ENCODE results near the gene UBE2F. TPM values are rescaled to one million over a fixed set of nuclear protein-coding genes. Genes with fewer than 3 reads are reported as not detected.

The UBE2F gene
- polyA plus RNA-seq, 1 of the 3 experiments (the other 2 are of a cell fraction) = 56.9 TPM

- peaks cover 17 to 37% of the 10 kb centered on the region in 2 experiments for H3K36me3 ChIP-seq (replicated peaks in 1 of 2; ENCODE audit: control insufficient read depth in 1 of 2, insufficient read depth in 2 of 2, low read length in 1 of 2)
- H3K4me2 ChIP-seq = no peak overlapping the region
- H3K9me3 ChIP-seq = no peaks in the 10 kb centered on the region
- H3F3A ChIP-seq (replicated peaks; ENCODE audit: insufficient read depth) = no peaks in the 10 kb centered on the region
- ChIA-PET CTCF (no interaction called here), POLR2A (interaction anchor here (0.6 kb wide), 1 partner anchor 207 kb away, joined by 3 read pairs; no protein-coding TSS in a partner anchor)
- no peak overlapping the region for H3K27ac ChIP-seq (ENCODE audit: low read depth in 2 of 2, low read length in 1 of 2)
- no peaks in the 10 kb centered on the region for H4K20me1 ChIP-seq (ENCODE audit: insufficient read depth)
- H3K9ac ChIP-seq = no peak overlapping the region
- H3K4me3 ChIP-seq (ENCODE audit: low read depth in 2 of 2, low read length in 1 of 2) = no peak overlapping the region
- H3K4me1 ChIP-seq (ENCODE audit: control insufficient read depth in 1 of 2, insufficient read depth in 2 of 2, low read depth in 1 of 2, low read length in 1 of 2) = peaks cover 0 to 5% of the 10 kb centered on the region in 2 experiments; a peak in 1 of 4 replicates
- 93% methylated on average over 3 of the region's 3 CpGs for WGBS (ENCODE audit: low lambda C conversion rate)
- no peaks in the 10 kb centered on the region for H3K79me2 ChIP-seq (ENCODE audit: insufficient read depth)
- TF ChIP-seq FOXM1 (IDR thresholded peaks at IDR 0.05; ENCODE audit: low read depth) (no peak), EZH2phosphoT487 (IDR thresholded peaks at IDR 0.05; ENCODE audit: borderline replicate concordance, low read depth) (no peak), RAD21 (IDR thresholded peaks at IDR 0.05; ENCODE audit: low read length) (no peak), MXI1 (IDR thresholded peaks at IDR 0.05; ENCODE audit: low read depth, low read length) (no peak), RFX5 (IDR thresholded peaks at IDR 0.05; ENCODE audit: low read length) (no peak), NRF1 (IDR thresholded peaks at IDR 0.05; ENCODE audit: low read depth, low read length) (no peak), MAX (IDR thresholded peaks at IDR 0.05; ENCODE audit: low read depth) (no peak), SIN3A (IDR thresholded peaks at IDR 0.05; ENCODE audit: borderline replicate concordance, low read depth, low read length) (no peak), IRF3 (IDR thresholded peaks at IDR 0.05; ENCODE audit: low read depth, low read length) (no peak), FOSL2 (IDR thresholded peaks at IDR 0.05; ENCODE audit: borderline replicate concordance, low read depth) (no peak), USF2 (IDR thresholded peaks at IDR 0.05; ENCODE audit: borderline replicate concordance, low read depth, low read length) (no peak)
- no peaks in the 10 kb centered on the region for H3K9me2 ChIP-seq
- H3K27me3 ChIP-seq (ENCODE audit: insufficient read depth) = no peaks in the 10 kb centered on the region
- DNase-seq = no peak
- H2AFZ ChIP-seq (ENCODE audit: low read depth) = no peak overlapping the region
Measured at GRCh38 chr2:238085899-238086298, 119.1 kb downstream of the UBE2F start.

- Histone ChIP-seq H3K4me3 (ENCODE audit: low read depth in 2 of 2, low read length in 1 of 2) (no peak overlapping the region), H3K9me2 (no peaks in the 10 kb centered on the region), H2AFZ (ENCODE audit: low read depth) (no peak overlapping the region), H3K27ac (ENCODE audit: low read depth in 2 of 2, low read length in 1 of 2) (no peak overlapping the region), H3K9me3 (no peaks in the 10 kb centered on the region), H3F3A (replicated peaks; ENCODE audit: insufficient read depth) (no peaks in the 10 kb centered on the region), H4K20me1 (ENCODE audit: insufficient read depth) (no peaks in the 10 kb centered on the region), H3K36me3 (replicated peaks in 1 of 2; ENCODE audit: control insufficient read depth in 1 of 2, insufficient read depth in 2 of 2, low read length in 1 of 2) (peaks cover 9 to 25% of the 10 kb centered on the region in 2 experiments), H3K4me1 (ENCODE audit: control insufficient read depth in 1 of 2, insufficient read depth in 2 of 2, low read depth in 1 of 2, low read length in 1 of 2) (no peaks in the 10 kb centered on the region), H3K27me3 (ENCODE audit: insufficient read depth) (no peaks in the 10 kb centered on the region), H3K4me2 (no peak overlapping the region), H3K79me2 (ENCODE audit: insufficient read depth) (no peaks in the 10 kb centered on the region), H3K9ac (no peak overlapping the region)
- ChIA-PET CTCF (interaction anchor here (1.0 kb wide), 1 partner anchor 164 kb away, joined by 3 read pairs; no protein-coding TSS in a partner anchor), POLR2A (no interaction called here)
- 94% methylated on average over 2 of the region's 2 CpGs for WGBS (ENCODE audit: low lambda C conversion rate)
- DNase-seq = no peak
- no peak for TF ChIP-seq TCF12 (IDR thresholded peaks at IDR 0.05)
- no peak for TF ChIP-seq MEF2A (IDR thresholded peaks at IDR 0.05; ENCODE audit: borderline replicate concordance, low read depth)
- TF ChIP-seq RFX5 (IDR thresholded peaks at IDR 0.05; ENCODE audit: low read length) = no peak
- no peak for TF ChIP-seq USF1 (IDR thresholded peaks at IDR 0.05; ENCODE audit: borderline replicate concordance, low read depth)
- no peak for TF ChIP-seq SMC3 (IDR thresholded peaks at IDR 0.05; ENCODE audit: low read depth, low read length)
- no peak for TF ChIP-seq USF2 (IDR thresholded peaks at IDR 0.05; ENCODE audit: borderline replicate concordance, low read depth, low read length)
- TF ChIP-seq JUND (IDR thresholded peaks at IDR 0.05) = no peak
- TF ChIP-seq CHD2 (IDR thresholded peaks at IDR 0.05; ENCODE audit: low read length, partially characterized antibody) = no peak
- no peak for TF ChIP-seq RAD21 (IDR thresholded peaks at IDR 0.05; ENCODE audit: low read length)
- TF ChIP-seq REST (IDR thresholded peaks at IDR 0.05; ENCODE audit: low read depth, low read length) = no peak
Measured at GRCh38 chr2:238087211-238087610, 120.4 kb downstream of the UBE2F start.
